ENCODE measurements around the gene ARHGAP42. TPM values are rescaled to one million over a fixed set of nuclear protein-coding genes. Genes with fewer than 3 reads are reported as not detected.

ARHGAP42 gene
- total and polyA plus RNA-seq, 10 of the 15 experiments (the other 5 are each of a cell fraction or from before 2014, with no cell fraction given): 1.8 to 6.3 (median 3.2) TPM

DNA sequence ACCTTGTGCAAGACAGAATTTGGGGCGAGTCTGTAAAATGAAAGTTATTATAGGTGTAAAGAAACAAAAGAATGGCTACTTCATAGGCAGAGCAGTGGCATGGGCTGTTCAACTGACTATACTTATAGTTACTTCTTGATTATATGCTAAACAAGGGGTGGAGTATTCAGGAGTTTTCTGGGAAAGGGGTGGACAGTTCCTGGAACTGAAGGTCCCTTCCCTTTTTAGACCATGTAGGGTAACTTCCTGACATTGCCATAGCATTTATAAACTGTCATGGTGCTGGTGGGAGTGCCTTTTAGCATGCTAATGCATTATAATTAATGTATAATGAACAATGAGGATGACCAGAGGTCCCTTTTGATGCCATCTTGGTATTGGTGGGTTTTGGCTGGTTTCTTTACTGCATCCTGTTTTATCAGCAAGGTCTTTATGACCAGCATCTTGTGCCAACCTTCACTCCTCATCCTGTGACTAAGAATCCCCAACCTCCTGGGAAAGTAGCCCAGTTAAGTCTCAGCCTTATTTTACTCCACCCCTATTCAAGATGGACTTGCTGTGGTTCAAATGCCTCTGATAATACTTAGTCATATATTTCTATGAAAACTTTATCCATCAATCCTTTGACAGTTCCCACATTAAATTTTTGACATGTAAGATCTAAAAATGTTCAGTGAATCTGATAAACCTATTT, 118.6 kb downstream of the ARHGAP42 start:
- RAD21 ChIA-PET (ENCODE audit: unreplicated experiment): no interaction called here
- Histone ChIP-seq H3K79me2 (ENCODE audit: control insufficient read depth, insufficient read depth, low read length) (no peaks in the 10 kb centered on the region), H3K4me2 (ENCODE audit: control insufficient read depth, insufficient read depth) (no peak overlapping the region), H2AFZ (ENCODE audit: control insufficient read depth, low read depth, low read length) (no peak overlapping the region), H3K36me3 (ENCODE audit: control insufficient read depth in 2 of 2, insufficient read depth in 2 of 2, low read length in 1 of 2) (no peaks in the 10 kb centered on the region), H3K9ac (ENCODE audit: control insufficient read depth, insufficient read depth, low read length) (no peak overlapping the region), H3K27me3 (replicated peaks in 1 of 2; ENCODE audit: control insufficient read depth in 2 of 2, insufficient read depth in 2 of 2, low read length in 1 of 2) (no peaks in the 10 kb centered on the region), H3K27ac (ENCODE audit: control insufficient read depth, insufficient read depth) (no peak overlapping the region), H4K20me1 (ENCODE audit: control insufficient read depth, insufficient read depth) (no peaks in the 10 kb centered on the region), H3K4me3 (no peak overlapping the region), H3K9me3 (replicated peaks; ENCODE audit: control insufficient read depth, insufficient read depth, low read length) (no peaks in the 10 kb centered on the region), H3K4me1 (ENCODE audit: control insufficient read depth, insufficient read depth, low read length) (no peaks in the 10 kb centered on the region)
- CTCF ChIA-PET: no interaction called here
- BruUV-seq (replicated peaks): no TSS peak
- intact Hi-C loops (cut with micrococcal nuclease; ENCODE audit: unreplicated experiment): no loop called here
- no peak for ATAC-seq
- POLR2A ChIA-PET: no interaction called here
- DNase-seq (ENCODE audit: low read depth, low spot score): no peak
- WGBS (ENCODE audit: insufficient coverage, insufficient replicate concordance, low lambda C conversion rate, missing lambda C conversion rate): 100% methylated on average over 1 of the region's 1 CpG
- no peak for TF ChIP-seq TAF1 (IDR thresholded peaks at IDR 0.05; ENCODE audit: borderline replicate concordance, low read depth, low read length)
- no peak for TF ChIP-seq PAX8 (IDR thresholded peaks at IDR 0.05)
- no peak for TF ChIP-seq NR2C1 (IDR thresholded peaks at IDR 0.05)
- no peak for TF ChIP-seq YY1 (IDR thresholded peaks at IDR 0.05; ENCODE audit: low read depth, low read length)
- no peak for TF ChIP-seq ASH2L (IDR thresholded peaks at IDR 0.05; ENCODE audit: borderline replicate concordance, low read depth)
- no peak for TF ChIP-seq NFIC (IDR thresholded peaks at IDR 0.05; ENCODE audit: low read depth, low read length)
- TF ChIP-seq, protein P1, sequence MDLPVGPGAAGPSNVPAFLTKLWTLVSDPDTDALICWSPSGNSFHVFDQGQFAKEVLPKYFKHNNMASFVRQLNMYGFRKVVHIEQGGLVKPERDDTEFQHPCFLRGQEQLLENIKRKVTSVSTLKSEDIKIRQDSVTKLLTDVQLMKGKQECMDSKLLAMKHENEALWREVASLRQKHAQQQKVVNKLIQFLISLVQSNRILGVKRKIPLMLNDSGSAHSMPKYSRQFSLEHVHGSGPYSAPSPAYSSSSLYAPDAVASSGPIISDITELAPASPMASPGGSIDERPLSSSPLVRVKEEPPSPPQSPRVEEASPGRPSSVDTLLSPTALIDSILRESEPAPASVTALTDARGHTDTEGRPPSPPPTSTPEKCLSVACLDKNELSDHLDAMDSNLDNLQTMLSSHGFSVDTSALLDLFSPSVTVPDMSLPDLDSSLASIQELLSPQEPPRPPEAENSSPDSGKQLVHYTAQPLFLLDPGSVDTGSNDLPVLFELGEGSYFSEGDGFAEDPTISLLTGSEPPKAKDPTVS (IDR thresholded peaks at IDR 0.05; ENCODE audit: low read depth, low read length): no peak
- no peak for FAIRE-seq
- in situ Hi-C loops (cut with MboI): no loop called here
- SMC1A ChIA-PET (ENCODE audit: uncharacterized antibody, unreplicated experiment): no interaction called here

All from GM12878 (cell line).